ENCODE measurements around the gene PRMT7.
A peak's percentile ranks its signal among the peaks of the same experiment; 100 is the strongest.

PRMT7 gene

DNA sequence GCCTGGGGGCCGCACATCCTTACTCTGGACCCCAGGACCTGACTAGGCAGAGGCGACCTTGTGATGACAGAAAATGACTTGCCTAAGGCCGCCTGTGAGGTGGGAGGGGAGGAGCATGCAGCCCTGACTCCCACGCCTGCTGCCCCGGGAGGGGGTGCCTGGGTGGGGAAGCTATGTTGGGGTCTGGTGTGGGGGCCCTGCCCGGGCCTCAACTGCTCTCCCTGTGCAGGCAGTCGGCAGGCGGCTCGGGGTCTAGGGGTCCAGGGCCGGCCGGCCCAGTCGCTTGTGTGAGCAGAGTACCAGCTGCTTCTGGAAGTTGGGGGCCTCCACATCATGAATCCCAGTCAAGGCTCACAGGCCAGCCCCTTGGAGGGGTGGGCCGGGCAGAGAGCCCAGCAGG lies 48.1 kb downstream of the PRMT7 start:
- H3K4me3 ChIP-seq = no peak overlapping the region
- H3K27ac ChIP-seq = no peak overlapping the region

- no peak overlapping the region for H3K4me3 ChIP-seq
- H3K27ac ChIP-seq = no peak overlapping the region
These were observed 48.8 kb downstream of the PRMT7 start for GRCh38 chr16:68359398-68360191.

- Histone ChIP-seq H3K27ac (no peak overlapping the region), H3K4me3 (no peak overlapping the region)
These were observed 49.7 kb downstream of the PRMT7 start for GRCh38 chr16:68360547-68360946.

DNA sequence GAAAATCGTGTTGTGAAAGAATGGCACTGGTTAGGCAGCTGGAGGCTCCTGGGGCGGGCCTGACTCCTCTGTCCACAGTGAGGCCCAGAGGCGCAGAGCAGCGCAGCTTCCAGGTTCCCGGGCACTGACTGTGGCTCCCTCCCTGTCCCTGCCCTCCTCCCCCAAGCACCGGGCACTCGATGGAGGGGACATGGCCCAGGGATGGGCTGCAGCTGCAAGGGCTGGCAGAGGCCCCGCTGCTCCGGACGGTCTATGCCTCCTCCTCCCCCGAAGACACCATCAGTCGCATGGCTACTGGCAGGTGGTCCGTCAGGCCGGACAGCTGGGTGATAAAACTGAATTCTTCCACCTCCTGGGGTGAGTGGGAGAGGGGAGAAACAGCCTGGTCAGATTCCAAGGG lies 50.1 kb downstream of the PRMT7 start:
- Histone ChIP-seq H3K27ac (no peak overlapping the region), H3K4me3 (no peak overlapping the region)

DNA sequence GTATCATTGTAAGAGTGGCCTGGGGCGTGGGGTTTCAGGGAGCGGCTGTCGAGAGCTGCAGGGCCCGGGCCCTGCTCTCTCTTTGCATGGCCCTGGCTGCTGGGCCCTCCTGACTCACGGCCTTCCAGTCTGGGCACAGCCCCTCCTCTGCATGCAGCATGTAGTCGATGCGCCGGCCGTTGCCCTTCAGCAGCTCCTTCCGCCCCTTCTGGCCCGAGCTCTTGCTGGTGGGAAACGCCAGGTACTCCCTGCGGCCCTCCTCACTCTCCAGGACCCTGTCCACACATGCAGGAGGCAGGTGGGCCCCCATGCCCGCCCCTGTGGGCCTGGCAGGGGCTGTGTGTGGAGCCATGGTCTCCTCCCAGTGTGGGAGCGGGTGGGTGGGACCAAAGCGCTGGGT lies 50.7 kb downstream of the PRMT7 start:
- Histone ChIP-seq H3K27ac (no peak overlapping the region), H3K4me3 (no peak overlapping the region)

GRCh38 chr16:68362262-68362913 lies 51.6 kb downstream of the PRMT7 start:
- H3K27ac ChIP-seq = no peak overlapping the region
- no peak overlapping the region for H3K4me3 ChIP-seq

GRCh38 chr16:68362947-68363657 lies 52.3 kb downstream of the PRMT7 start:
- H3K27ac ChIP-seq = no peak overlapping the region
- H3K4me3 ChIP-seq = no peak overlapping the region

DNA sequence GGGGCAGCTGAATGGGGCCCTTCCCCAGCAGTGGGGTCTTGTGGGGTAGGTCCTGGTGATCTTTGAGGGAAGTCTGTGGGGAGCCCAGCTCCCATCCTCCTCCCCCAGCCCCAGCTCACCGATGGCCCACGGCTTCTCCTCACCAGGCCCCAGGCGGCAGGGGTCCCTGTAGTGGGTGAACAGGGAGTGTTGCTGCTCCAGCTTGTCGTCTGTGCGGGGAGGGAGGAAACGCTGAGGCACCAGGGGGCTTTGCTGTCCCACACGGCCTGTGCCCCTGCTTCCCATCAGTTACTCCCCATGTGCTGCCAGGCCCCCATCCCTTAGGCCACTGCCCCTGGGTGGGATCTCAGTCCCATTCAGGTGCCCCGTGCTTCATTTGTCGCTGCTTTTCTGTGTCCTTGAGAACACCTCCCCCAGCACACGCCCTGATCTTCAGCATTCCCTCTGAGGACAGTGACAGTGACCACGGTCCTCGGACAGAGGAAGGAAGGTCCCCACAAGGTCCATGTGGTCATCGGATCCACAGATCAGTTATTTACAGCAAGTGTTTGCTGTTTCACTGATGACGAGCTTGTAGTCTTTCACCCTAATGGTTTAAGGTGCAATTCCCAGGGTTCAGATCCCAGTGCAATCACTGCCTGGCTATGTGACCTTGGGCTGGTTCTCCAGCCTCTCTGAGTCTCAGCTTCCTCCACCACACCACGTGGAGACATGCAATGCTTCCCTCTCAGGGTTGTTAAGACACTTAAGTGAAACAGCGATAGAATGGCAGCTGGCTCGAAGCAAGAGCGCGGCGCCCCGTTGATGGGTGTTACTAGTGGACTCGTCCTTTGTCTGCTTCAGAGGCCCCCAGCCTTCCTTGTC lies 53.1 kb downstream of the PRMT7 start:
- Histone ChIP-seq H3K27ac (no peak overlapping the region), H3K4me3 (no peak overlapping the region)

DNA sequence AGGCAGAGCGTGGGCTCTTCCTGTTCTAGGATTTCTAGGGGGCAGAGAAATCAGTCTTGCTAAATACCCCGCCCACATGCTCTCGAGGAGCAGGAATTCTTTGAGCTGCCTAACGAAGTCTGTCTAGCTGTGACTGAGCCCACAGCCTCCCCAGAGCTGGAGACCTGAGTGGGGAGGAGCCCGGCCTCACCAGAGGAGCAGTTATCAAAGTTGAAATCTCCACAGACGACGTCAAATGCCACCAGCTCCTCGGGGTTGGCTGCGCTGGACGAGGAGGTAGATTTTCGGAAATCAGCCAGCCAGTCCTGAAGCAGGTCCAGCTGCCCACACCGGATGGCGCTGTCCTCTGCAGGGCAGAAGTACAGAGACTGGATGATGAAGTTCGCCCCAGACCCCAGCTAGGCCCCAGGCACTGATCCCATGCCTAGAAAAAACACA lies 53.8 kb downstream of the PRMT7 start:
- Histone ChIP-seq H3K27ac (no peak overlapping the region), H3K4me3 (no peak overlapping the region)

GRCh38 chr16:68365167-68365817 lies 54.5 kb downstream of the PRMT7 start:
- no peak overlapping the region for H3K4me3 ChIP-seq
- H3K27ac ChIP-seq = no peak overlapping the region

DNA sequence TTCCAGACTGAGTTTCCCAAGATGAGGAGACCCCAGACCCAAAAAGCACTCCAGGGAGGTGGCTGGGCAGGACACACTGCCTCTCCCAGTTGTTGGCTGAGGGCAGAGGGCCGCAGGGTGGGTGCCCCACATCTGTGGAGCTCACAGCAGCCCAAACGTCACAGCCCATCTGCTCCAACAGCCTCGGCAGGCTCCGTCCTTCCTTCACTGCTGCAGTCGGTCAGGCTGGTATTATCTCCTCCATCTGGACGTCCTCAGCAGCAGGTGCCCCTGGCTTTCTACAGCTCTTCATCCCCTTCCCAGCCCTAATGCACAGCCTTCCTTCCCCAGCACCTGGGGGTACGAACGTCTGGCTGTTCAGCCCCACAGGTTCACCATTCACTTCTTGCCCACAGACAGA lies 55.2 kb downstream of the PRMT7 start:
- Histone ChIP-seq H3K27ac (no peak overlapping the region), H3K4me3 (no peak overlapping the region)

GRCh38 chr16:68367030-68367429 lies 56.2 kb downstream of the PRMT7 start:
- no peak overlapping the region for H3K4me3 ChIP-seq
- no peak overlapping the region for H3K27ac ChIP-seq

GRCh38 chr16:68367440-68367839 lies 56.6 kb downstream of the PRMT7 start:
- Histone ChIP-seq H3K4me3 (no peak overlapping the region), H3K27ac (no peak overlapping the region)

DNA sequence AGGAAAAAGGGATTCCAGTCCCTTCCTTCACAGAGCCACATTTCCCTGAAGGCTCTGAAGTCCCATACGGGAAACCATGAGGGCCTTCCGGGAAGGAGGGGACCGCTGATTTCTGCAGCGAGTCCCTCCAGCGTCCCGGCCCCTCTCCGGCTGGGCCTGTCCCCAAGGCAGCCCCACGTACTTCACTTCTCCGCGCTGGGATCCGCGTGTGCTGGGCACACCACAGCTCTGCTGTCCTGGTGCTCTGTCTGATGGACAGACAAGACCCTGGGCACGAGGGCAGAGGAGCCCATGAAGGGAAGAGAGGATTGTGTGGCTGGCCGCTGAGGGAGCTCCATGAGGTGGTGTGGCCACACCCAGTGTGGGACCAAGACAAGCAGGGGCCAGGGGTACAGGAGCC lies 57.1 kb downstream of the PRMT7 start:
- H3K4me3 ChIP-seq = no peak overlapping the region
- H3K27ac ChIP-seq = no peak overlapping the region

GRCh38 chr16:68368301-68368888 lies 57.6 kb downstream of the PRMT7 start:
- Histone ChIP-seq H3K27ac (no peak overlapping the region), H3K4me3 (no peak overlapping the region)

DNA sequence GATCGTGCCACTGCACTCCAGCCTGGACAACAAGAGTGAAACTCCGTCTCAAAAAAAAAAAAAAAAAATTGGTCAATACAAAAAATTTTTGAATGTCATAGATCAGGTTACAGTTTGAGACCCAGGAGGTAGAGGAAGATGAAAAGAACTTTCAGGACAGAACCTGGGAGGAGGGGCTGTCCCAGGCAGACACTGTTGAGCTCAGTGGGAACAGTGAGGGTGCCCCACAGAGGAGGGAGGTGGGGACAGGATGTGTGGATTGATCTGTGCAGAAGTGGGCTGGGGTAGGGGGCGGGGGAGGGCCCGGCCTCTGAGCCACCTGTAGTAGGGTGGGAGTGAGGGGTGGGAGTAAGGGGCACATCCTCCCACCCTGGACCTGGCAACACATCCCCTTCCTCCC lies 58.3 kb downstream of the PRMT7 start:
- Histone ChIP-seq H3K27ac (peak overlapping the region in 3 of 21 experiments; percentile 1 to 60 (median 37)), H3K4me3 (no peak overlapping the region)

DNA sequence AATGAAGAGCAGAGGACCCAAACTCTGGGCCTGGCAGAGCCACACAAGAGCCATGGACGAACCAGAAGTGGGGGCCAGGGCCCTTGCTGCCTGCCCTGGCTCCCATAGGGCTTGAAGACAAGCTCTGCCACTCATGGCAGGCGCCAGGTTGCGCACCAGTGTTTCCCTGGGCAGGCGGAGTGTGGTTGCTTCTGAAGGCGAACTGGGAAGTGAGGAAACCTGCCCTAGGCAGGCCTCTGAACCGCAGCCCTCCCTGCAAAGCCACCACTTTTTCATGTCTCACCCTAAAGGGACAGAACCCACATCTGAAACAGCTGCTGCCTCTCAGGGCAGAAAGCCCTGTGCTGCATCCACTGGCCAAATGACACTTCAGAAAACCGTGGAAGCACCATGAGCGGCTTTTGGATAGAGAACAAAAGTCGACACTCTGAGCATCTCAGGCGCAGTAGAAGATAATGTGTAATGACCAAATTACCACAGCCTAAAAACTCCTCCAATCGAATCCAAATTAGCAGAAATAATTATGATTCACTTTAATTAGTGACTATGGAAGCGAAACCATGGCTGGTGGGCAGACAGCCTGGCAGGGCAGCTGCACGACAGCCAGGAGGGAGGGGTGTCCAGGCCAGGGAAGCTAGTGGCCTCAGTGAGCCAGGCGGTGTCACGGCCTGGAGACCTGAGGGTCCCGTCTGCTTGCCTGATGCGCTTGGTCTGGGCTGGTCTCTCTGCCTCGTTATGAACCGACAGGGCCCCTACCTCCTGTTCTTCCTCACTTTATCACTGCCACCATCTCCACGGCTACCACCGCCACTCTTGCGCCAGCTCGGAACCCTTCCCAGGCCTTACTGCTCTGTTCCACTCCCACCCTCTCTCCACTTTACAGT lies 59.1 kb downstream of the PRMT7 start:
- Histone ChIP-seq H3K27ac (peak overlapping the region in 3 of 21 experiments; percentile 1 to 60 (median 37)), H3K4me3 (no peak overlapping the region)
